ENCODE results near the gene BCL3. TPM values are rescaled to one million over a fixed set of nuclear protein-coding genes. Genes with fewer than 3 reads are reported as not detected.

The BCL3 gene
- total and polyA plus RNA-seq, 2 of the 4 experiments (the other 2 are of a cell fraction): 1.6 to 26.0 TPM

GRCh38 chr19:44789943-44790483 is 41.5 kb downstream of the BCL3 start:
- DNase-seq (no peak), ATAC-seq (ENCODE audit: low read depth) (no peak)
- H2BK20ac ChIP-seq (ENCODE audit: low read depth, low read length): no peak overlapping the region
- H3K14ac ChIP-seq (replicated peaks; ENCODE audit: low read depth, low read length): no peak overlapping the region
- no peak overlapping the region for H3K18ac ChIP-seq (ENCODE audit: low read depth, low read length)
- H4K5ac ChIP-seq (ENCODE audit: low read depth, low read length): no peak overlapping the region
- ChIA-PET POLR2A (ENCODE audit: unreplicated experiment) (no interaction called here), CTCF (no interaction called here)
- no peak overlapping the region for H2BK15ac ChIP-seq (ENCODE audit: low read depth, low read length)
- no peaks in the 10 kb centered on the region for H3K27me3 ChIP-seq (ENCODE audit: control insufficient read depth, insufficient read depth, low read length)
- no peak overlapping the region for H3K27ac ChIP-seq (ENCODE audit: insufficient read depth, low read length)
- H4K8ac ChIP-seq (ENCODE audit: low read depth in 2 of 2, low read length in 2 of 2): no peak overlapping the region
- no peak overlapping the region for H2AK9ac ChIP-seq (replicated peaks; ENCODE audit: low read depth, low read length, poor library complexity)
- H3K23ac ChIP-seq (ENCODE audit: low read depth, low read length): no peak overlapping the region
- H2BK120ac ChIP-seq (ENCODE audit: low read depth, low read length): no peak overlapping the region
- dilution Hi-C loops (cut with HindIII; ENCODE audit: low sequenced_read_pairs, unreplicated experiment): no loop called here
- no peak overlapping the region for H2AFZ ChIP-seq (replicated peaks; ENCODE audit: low read length, poor library complexity)
- WGBS, 2 experiments (ENCODE audit: extremely low coverage in 2 of 2, insufficient read length in 1 of 2): 70% methylated on average over 2 of the region's 13 CpGs; no CpG with 5 or more reads in 1 of the 2 experiments
- no peaks in the 10 kb centered on the region for H4K20me1 ChIP-seq (ENCODE audit: insufficient read depth, low read length)
- TF ChIP-seq CEBPB (IDR thresholded peaks at IDR 0.05; ENCODE audit: low read depth, low read length): no peak
- no peak for TF ChIP-seq SMC3 (IDR thresholded peaks at IDR 0.05; ENCODE audit: low read depth, low read length)
- TF ChIP-seq NFE2L2 (IDR thresholded peaks at IDR 0.05; ENCODE audit: low read depth, low read length): no peak
- no peak for TF ChIP-seq RAD21 (IDR thresholded peaks at IDR 0.05; ENCODE audit: low read length)
- no peak overlapping the region for H3K4me3 ChIP-seq (ENCODE audit: insufficient read depth, low read depth, low read length)
- no peak overlapping the region for H3K9ac ChIP-seq (ENCODE audit: low read depth, low read length)
- H3K4me2 ChIP-seq (ENCODE audit: low read depth, low read length): no peak overlapping the region
- no peak overlapping the region for H2AK5ac ChIP-seq (ENCODE audit: low read depth, low read length)
- H3K36me3 ChIP-seq (ENCODE audit: control insufficient read depth, insufficient read depth, low read length): no peaks in the 10 kb centered on the region
- H3K4me1 ChIP-seq (ENCODE audit: control insufficient read depth, insufficient read depth, low read length): no peaks in the 10 kb centered on the region
- no peak overlapping the region for H2BK5ac ChIP-seq (ENCODE audit: low read depth, low read length, poor library complexity, severe bottlenecking)
- in situ Hi-C loops (cut with MboI; ENCODE audit: low sequenced_read_pairs): loop anchor here (25.0 kb wide), 1 partner anchor 228 kb away; no protein-coding TSS in a partner anchor
- H3K56ac ChIP-seq (ENCODE audit: extremely low read depth, insufficient read depth, low read length): no peak overlapping the region
- H3K4ac ChIP-seq (ENCODE audit: low read depth, low read length): no peak overlapping the region
- no TSS peak for BruUV-seq (replicated peaks)
- intact Hi-C loops (cut with micrococcal nuclease): no loop called here
- H3K9me3 ChIP-seq (ENCODE audit: control insufficient read depth, insufficient read depth, low read length): no peaks in the 10 kb centered on the region
- H3K79me1 ChIP-seq (ENCODE audit: low read depth in 1 of 2, low read length in 2 of 2): no peaks in the 10 kb centered on the region
- no peak overlapping the region for H4K91ac ChIP-seq (ENCODE audit: insufficient read depth, low read depth, low read length)
- H3K9me1 ChIP-seq (ENCODE audit: insufficient read depth, low read length): no peaks in the 10 kb centered on the region
